GM18858 (cell line): ENCODE data around the gene OPTN.
"Not testable (repeated sequence)": the region's sequence is repeated elsewhere in the genome, so short reads cannot be mapped to it uniquely, and the experiment has no call there.

Experiments
- ATAC-seq: cut with Tn5 transposase; IDR thresholded peaks from one replicate; pipeline ENCODE4 v1.9.1; 2021; ENCODE audit not compliant: unreplicated experiment

OPTN gene

DNA sequence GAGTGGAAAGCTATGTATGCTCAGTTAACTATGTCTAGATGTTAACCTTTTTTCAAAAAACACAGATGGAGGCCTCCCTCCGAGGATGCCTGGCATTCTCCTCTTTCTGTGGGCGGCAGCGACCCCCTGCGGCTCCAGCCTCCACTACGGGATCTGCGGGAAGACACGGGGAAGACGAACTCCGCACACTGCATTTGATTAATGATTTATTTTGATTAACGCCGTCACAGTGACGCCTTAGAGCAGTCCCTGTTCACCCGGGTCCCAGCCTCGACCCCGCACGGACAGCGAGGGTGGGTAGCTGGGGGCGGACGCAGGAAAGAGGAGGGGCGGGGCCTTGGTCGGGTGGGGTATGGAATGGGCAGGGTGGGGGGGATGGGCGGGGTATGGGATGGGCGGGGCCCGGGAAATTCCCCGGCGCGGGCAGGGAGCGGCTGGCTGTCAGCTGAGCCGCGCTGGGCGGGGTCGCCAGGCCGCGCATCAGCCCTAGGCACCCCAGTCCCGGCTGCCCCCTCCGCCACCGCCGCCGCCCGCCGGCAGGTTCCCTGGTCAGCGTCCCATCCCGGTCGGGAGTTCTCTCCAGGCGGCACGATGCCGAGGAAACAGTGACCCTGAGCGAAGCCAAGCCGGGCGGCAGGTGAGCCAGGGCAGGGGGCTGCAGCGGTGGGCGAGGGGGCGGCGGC, at the start of gene OPTN:
Gene OPTN, plus strand, starts transcription at position 498 of the 683 bp plus-strand sequence. CDS start 8,960 bp downstream, outside the sequence.
- ATAC-seq: peak; percentile 38

DNA sequence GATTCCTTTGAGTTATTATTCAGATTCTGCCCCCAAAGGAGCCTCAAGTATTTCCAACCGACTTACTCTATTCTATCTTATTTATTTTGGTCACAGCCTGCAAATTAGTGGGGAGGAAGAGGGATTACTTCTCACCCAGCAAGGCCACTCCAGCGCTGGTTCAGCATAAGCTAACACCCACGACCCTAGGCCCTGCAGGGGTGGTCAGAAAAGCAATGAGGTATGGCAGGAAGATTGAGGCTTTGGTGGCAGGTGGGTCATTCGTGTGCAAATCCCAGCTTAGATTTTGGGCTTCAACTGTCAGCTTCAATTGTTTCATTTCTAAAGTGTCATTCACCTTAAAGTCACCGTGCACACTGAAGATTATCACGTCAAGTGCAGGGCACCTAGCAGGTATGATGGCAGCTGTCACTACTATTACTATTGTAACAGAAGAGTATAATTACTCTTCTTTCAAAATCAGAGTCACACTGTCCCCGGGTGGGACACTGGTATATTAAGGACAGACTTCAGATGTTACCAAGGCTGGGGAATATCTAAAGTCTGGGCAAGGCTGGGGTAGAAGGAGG, 48.8 kb upstream of the OPTN start:
- no peak for ATAC-seq

DNA sequence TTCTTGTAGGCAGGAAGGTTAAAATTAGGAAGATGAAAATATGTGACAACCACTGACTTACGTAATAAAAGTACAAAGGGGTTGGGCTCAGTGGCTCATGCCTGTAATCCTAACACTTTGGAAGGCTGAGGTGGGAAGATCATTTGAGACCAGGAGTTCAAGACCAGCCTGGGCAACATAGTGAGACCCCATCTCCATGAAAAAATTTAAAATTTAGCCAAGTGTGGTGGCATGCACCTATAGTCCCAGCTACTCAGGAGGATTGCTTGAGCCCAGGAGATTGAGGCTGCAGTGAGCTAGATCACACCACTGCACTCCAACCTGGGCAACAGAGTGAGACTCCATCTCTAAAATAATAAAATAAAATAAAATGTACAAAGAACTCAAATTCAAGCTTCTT, 46.8 kb upstream of the OPTN start:
- ATAC-seq: not testable (repeated sequence)

DNA sequence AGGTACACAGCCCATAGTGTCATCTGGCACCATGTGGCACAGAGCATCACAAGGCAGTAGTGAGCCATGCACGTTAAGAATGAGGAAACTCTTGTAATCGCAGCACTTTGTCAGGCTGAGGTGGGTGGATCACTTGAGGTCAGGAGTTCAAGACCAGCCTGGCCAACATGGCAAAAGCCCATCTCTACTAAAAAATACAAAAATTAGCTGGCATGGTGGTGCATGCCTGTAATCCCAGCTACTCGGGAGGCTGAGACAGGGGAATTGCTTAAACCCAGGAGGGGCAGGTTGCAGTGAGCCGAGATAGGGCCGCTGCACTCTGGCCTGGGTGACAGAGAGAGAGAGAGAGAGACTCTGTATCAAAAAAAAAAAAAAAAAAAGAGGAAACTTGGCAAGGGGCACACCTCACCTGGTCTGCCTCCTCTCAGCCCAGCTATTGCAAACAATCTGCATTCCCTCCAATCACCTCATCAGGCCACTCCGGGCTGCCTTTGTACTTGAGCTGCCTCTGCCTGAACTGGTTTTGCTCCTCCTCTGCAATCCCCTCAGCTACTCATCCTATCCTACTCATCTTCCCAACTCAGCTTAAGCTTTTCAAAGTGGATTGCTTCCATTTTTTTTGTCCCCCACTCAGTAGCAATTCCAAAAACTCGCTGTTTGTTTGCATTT, 46.0 kb upstream of the OPTN start:
- ATAC-seq: no peak

DNA sequence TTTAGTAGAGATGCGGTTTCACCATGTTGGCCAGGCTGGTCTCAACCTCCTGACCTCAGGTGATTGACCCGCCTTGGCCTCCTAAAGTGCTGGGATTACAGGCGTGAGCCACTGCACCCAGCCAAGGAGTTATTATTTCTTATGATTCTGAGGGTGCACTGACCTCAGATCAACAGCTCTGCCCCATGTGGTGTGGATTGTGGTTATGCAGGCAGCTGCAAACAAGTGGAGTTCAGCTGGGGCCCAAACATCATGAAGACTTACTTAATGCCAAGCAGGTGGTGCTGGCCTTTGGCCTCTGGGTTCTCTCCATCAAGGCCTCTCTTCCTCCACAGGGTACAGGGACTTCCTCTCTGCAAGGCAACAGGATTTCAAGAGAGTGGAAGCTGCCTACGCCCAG, 45.1 kb upstream of the OPTN start:
- ATAC-seq: no peak

DNA sequence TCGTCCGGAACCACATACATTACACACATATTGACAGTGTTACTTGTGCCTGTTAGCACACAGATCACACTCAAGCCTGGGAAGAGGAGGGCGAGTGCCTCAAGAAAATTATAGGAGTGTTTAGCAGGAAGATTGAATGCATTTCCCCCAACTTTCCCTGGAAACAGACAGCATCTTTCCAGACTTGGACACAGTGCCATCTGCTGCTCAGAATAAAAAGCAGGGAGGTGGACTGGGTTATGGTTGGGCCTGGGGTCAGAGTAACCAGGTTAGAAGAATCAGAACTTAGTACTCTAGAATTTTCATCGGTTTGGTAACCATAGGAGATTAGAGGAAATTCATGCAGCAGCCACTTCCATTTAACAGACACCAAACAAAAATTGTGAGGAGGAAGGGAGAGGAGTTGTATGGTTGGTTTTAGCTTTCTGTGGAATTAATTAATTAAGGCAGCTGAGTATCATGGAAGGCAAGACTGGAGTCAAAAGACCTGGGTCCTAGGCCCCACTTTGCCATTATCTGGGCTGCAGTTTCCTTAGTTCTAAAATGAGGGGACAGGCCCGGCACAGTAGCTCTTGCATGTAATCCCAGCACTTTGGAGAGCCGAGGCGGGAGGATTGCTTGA, 43.4 kb upstream of the OPTN start:
- no peak for ATAC-seq

DNA sequence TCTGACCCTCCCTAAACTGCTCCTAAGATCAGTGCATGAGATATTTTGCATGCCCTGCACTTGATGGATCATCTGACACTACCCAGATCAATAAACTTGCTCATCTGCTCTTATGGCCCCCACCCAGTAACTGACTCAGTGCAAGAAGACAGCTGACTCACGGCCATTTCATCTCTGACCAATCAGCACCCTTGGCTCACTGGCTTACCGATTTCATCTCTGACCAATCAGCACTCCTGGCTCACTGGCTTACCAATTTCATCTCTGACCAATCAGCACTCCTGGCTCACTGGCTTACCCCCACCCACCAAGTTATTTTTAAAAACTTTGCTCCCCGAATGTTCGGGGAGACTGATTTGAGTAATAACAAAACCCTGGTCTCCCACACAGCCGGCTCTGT, 37.2 kb upstream of the OPTN start:
- ATAC-seq: no peak

DNA sequence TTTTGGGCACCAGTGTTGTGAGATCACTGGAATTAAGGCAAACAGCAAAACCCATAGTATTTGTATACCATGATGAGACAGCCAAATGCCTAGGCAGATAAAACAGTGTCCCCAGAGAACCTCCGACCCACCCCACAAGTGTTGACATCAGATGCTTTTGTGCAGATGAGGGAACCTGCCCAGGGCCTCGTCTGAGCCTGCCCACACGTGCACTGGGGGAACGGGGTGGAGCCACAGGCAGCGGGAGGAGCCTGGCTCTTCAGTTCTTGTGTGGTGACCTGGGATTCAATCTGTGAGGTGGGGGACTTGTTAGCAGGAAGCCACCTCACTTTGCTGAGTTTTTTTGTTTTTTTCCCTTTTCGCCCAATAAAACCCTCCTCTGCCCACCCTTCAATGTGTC, 33.4 kb upstream of the OPTN start:
- no peak for ATAC-seq

DNA sequence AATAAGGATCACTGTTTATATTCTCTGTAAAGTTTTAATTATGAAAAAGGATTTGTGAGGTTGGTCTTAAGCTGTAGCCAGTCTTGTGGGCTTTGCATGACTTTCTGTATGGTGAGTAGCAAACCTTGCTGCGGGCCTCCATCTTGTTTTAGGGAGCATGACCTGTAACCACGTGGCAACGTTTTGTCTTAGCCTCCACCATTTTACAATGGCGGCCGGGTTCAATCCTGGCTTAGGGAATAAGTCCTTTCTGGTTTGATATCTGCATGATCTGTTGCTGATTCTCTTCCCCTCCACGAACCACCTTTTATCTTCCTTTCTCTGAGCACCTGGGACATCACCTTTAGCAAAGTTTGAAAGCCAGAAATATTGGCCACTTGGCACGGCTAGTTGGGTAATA, 32.5 kb upstream of the OPTN start:
- no peak for ATAC-seq

DNA sequence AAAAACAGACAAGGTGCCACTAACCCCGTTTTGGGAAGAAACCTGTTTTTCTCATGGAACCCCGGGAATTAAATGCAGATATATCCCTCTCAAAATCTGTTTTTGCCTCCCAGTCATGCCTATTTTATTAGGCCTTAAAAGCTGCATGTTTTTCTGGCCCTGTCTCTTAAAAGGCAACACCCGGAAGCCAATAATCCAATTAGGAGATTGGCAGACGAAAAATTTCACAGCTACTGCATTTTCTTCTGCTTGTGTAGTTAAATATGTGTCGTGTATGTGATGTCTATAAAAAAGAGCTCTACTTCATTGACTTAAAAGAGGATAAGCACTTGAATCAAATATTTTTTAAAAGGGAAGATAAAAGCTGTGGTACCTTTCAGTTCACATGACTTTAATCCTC, 31.9 kb upstream of the OPTN start:
- ATAC-seq: no peak

DNA sequence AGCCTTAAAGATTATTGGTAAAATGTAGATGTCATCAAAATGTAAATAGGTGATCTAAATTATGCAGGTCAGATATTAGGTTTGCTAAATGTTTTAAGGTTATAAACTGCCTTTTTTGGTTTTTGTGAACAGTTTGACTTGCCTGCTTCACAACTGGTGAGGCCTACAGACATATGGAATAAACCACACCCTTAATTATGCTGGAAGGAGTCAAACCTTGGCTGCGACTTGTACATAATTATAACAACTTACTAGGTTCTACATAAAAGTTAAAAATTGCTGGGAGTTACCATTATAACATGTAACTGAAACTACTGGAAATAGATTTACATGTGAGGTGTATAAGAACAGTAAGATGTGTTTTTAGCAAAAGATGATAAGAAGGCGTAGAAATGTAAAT, 31.5 kb upstream of the OPTN start:
- no peak for ATAC-seq

DNA sequence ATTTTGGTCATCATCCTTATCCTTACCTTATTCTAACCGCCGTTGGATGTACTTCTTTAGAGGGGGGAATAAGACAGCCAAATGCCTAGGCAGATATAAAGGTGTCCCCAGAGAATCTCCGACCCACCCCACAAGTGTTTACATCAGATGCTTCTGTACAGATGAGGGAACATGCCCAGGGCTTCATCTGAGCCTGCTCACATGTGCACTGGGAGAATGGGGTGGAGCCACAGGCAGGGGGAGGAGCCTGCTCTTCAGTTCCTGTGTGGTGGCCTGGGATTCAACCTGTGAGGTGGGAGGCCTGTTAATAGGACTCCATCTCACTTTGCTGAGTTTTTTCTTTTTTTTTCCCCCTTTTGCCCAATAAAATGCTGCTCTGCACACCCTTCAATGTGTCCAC, 27.6 kb upstream of the OPTN start:
- ATAC-seq: no peak

DNA sequence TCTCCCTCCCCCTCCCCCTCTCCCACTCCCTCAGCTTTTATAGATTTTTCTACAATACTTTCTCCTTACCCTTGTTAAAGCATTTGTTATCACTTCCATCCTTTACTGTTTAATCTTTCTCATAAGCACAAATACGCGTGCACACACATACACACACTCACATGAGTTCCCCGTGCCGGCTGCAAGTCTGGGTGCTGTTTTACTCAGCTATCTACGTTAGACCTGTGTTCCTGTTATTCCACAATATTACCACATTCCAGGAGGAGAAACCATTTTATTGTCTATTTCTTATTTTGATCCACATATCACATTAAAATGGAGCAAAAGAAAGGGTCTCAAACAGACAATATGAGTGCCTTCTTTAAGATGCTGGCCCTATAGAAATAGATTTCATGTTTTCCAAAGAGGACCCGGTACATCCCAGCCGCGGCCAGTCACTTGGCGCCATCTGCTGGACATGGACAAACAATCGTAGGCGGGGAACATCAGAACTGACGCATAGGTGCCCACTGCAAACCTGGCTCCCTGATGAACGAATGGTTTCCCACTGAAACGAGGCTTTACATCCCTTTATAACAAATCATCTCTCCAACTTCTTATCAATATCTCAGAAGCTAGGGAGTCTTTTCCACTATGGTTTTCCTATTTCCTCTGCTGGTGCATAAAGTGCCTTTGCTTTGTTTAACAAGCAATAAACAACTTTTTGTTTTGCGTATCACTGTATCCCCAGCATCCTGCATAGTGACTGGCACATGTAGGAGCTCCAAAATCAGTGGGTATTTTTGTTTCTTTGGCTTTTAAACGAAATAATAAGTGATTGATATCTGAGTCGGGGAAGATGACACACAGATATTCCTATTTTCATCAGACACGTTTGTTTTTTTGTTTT, 25.2 kb upstream of the OPTN start:
- ATAC-seq: no peak

DNA sequence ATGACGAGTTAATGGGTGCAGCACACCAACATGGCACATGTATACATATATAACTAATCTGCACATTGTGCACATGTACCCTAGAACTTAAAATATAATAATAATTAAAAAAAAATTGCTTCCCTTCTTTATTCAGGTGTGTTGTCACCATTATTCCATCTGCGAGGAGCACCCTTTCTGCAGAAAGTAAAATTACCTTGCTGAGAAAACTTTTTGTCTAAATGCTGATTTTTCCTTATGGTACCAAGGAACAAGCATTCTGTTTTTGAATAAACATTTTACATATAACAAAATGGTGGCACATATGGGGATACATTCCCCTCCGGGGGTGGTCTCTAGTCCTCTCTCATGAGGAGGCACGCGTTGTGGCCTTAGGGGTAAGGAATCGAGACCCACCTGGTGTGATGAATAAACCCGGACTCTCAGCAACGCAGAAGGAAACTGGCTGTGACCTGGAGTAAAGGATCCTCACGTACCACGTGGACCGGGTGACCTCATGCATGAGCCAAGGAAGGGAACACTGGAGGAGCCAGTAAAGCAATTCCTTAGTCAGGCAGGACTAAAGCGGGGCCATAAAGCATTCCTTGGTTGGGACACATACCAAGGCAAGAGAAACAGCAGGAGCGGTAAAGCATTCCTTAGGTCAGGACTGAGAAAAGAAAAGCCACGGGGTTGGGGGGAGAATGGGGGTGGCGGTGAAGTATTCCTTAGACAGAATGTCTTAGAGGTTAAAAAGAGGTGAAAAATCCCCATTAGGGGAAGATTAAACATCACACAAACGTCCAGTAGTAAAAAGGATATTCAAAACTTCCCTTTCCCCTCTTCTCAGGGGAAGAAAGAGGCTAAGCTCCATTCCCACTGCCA, 20.8 kb upstream of the OPTN start:
- no peak for ATAC-seq

DNA sequence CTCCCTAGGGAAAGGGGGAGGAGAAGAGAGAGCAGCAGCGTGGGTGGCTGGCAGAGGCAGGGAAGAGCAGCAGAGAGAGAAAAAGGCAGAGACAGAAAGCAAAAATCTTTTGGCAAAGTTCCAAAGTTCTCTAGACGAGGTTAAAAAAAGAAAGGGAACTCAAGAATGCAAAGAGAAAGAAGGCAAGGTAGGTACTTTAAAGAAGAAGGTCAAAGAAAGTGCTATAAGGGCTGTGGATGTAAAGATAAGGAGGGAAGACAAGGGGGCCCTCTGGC, 20.2 kb upstream of the OPTN start:
- ATAC-seq: no peak

DNA sequence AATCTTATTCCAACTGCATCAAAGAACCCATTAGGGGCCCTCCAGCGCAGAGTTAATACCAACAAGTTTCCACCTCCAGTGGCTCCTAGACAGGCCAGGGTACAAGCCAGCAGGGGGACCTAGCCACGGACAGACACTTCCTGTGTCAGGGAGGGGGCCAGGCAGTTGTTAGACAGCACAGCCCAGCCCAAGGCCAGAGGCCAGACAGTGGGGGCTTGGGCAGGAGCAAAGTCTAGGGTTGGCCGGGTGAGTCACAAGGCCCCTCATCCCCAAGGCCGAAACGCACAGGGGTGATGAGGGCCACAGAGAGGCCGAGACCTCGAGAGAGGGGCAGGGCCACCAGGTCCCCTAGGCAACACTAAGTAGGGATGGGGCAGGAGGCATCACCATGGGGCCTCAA, 19.3 kb upstream of the OPTN start:
- ATAC-seq: no peak

DNA sequence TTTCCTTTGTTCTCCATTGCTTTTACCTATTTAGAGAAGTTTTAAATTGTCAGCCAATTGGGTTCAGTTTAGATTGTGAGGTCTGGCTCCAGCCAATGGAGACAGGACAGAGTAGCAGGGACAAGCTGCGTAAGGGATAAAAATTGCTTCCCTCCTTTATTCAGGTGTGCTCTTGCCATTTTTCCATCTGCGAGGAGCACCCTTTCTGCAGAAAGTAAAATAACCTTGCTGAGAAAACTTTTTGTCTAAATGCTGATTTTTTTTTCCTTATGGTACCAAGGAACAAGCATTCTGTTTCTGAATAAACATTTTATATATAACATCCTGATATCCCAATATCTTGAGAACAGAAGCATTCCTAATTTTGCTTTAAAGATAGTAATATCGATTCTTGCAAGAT, 16.3 kb upstream of the OPTN start:
- not testable (repeated sequence) for ATAC-seq

DNA sequence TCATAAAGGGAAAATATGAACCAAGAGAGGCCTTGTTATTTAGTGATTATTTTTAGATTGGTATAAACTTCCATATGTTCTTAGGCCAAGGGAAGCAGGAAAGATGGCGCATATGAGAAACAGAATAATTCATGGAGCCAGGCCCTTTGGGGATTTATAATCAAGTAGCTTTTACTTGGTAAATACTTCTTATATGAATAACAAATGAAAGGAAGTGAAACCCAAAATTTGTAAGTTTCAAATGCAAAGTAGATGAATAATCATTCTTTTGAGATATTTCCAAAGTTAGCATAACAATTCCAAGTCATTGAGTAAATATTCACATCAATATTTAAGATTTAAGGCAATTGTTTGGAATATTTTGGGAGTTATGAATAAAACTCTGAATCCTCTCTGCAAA, 13.9 kb upstream of the OPTN start:
- ATAC-seq: no peak

DNA sequence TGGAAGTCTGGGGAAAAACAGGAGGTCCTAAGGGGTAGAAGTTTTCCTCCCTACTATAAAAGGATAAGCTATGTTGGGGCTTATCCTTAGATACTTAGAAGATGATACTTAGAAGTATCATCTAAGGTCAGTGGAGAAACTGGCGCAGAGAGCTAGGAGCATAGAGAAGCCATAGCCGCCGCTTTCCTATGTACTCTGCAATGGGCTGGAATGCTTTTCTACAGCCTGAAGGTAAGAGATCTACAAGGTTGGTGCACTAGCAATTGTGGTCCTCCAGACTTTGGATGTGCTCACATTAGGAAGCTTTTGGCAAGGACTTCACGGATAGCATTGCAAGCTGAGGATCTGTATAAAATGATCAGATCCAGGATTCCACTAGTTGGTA, 12.4 kb upstream of the OPTN start:
- ATAC-seq: no peak

DNA sequence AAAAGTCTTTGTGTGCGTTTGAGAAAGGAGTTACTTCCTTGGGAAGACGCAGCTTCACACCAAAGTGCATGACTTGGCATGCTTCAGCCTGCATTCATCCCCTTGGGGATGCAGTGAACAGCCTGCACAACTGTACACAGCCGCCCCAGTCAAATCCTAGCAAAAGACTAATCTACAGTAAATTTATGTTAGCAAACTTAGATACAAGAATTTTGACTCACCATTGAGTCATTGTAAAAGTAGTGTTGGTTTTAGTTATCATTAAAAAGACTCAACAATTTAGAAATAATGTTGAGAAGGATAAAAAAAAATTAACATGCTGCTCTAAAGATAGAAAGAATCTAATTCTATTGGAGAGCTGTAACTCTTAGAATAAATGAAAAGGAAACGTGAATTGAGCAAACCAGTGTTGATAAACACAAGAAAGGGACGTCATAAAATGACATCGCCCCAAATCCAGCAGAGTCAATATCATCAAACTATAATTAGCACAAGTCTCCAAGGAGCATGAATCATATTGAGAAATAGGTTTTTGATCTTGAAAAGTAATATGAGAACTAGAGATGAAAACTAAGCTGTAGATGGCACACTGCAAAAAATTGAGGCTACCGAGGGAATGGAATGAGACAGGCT, 11.9 kb upstream of the OPTN start:
- ATAC-seq: no peak
